GM12875 (cell line): ENCODE measurements around the gene ACOX2.

Experiments used
- H3K4me3 ChIP-seq: one replicate; pipeline ENCODE4 v1.5.1; 2011; ENCODE audit warnings: low read depth, low read length, control low read depth
- CTCF ChIP-seq: IDR thresholded peaks from 2 replicates; pipeline ENCODE4 v1.5.1; 2011; ENCODE audit warnings: low read depth, mild to moderate bottlenecking, control low read depth, inconsistent platforms, low read length, moderate library complexity, borderline replicate concordance; ENCODE audit not compliant: insufficient read depth

The ACOX2 gene

DNA sequence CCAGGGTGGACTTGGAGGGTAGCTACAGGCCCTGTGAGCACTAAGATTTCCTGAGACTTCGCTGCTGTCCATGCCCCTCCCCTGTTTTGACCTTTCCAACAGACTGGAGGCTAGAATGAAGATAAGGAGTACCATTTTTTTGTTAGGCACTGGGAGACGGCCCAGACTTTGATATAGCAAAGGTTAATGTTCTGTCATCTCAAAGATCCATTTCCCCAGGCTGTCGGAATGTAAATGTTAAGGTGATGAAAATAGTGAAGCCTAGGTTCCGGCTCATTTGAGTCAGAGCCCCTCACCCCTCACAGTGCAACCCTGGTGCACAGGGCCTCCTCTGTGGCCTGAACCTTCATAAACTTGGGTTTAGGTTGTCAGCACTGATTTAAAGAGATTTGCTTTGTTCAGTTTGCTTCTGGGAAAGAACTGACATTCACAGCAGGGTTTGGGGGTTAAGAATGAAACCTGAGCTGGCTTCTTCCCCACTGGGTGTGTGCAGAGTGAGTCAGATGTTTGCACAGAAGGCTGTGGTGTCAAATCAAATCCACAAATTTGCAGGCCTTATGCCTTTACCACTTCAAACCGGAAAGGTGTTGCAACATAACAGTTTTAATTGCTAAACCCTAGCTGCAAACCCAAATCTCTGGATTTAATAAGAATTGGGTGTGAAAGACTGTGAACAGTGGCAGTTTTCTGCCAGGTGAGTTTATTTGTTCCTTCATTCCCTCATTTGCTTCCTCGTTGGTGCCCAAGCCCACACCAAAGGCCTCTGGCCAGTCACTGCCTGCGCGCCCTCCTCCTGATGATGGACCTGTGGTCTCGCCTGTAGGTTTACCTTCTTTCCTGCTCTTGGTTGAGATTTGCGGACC lies 65.7 kb downstream of the ACOX2 start:
- TF ChIP-seq CTCF = no peak
- H3K4me3 ChIP-seq = no peak overlapping the region

DNA sequence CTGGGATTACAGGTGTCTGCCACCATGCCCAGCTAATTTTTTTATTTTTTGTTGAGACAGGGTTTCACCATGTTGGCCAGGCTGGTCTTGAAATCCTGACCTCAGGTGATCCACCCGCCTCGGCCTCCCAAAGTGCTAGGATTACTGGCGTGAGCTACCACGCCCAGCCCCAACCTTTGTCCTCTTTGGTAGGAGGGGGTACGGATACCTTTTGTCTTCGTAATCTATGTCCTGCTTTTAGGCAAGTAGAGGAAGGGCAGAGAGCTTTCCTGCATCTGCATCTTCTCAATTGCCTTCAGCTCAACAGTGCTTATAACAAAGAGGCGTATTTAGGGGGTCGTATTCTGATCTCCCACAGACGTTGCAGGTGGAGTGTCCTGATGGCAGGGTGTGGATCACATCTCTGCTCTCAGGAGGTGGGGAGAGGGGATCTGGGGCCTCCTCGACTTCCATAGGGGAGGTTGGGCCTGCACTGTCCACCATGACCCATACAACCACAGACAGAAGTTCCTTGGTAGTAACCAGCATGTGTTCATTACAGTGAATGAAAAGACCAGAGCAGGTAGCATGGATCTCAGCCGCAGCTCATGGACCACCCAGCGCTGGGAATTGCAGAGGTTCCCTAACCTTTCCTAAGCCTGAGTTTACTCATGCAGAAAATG lies 66.5 kb downstream of the ACOX2 start:
- no peak for TF ChIP-seq CTCF
- no peak overlapping the region for H3K4me3 ChIP-seq

DNA sequence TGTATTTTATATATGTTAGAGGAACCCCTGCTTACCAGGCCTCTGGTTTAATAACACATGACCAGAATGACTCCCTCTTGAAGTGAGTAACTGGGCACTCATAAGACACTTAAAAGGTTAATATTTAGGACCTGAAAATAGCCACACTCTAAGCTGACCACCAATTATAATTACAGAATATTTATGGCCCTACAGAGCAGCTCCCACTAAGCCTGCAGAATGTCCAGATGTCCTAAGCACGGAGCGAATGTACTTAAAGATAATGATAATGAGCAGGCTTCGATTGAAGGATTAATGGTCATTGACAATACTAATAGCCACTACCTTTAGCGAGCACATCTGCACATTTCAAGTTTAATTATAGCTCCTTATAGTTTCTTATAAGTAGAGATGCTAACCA lies 67.9 kb downstream of the ACOX2 start:
- H3K4me3 ChIP-seq = no peak overlapping the region
- no peak for TF ChIP-seq CTCF

GRCh38 chr3:58466899-58467563 lies 70.0 kb downstream of the ACOX2 start:
- TF ChIP-seq CTCF = no peak
- H3K4me3 ChIP-seq = no peak overlapping the region

GRCh38 chr3:58464866-58465265 lies 72.1 kb downstream of the ACOX2 start:
- TF ChIP-seq CTCF = no peak
- H3K4me3 ChIP-seq = no peak overlapping the region

DNA sequence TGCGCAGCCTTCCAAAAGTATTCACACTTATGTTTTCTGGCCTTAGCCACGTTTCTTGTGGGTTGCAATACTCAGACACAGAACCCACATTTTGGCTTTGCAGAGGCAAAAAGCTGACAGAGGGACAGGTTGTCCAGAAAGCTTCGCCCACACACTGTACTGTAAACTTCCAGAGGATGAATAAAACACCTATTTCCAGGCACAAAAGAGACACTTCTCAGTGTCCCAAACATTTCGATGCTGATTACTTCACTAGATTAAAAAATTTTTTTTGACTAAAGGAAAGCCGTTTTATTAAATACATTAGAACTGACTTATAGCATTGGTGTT lies 73.1 kb downstream of the ACOX2 start:
- no peak overlapping the region for H3K4me3 ChIP-seq
- no peak for TF ChIP-seq CTCF
